GM23248 (cell line): Measurements from ENCODE around the gene DDX43. TPM values are rescaled to one million over a fixed set of nuclear protein-coding genes. Genes with fewer than 3 reads are reported as not detected.
"Not testable (repeated sequence)": the region's sequence is repeated elsewhere in the genome, so short reads cannot be mapped to it uniquely, and the experiment has no call there.

ENCODE experiments used
- DNase-seq: peaks from one replicate; pipeline ENCODE4 v3.0.0-alpha.2; 2015
- H2AFZ ChIP-seq: fragments of 200-600 bp; sonication (generic); 2 replicates; pipeline ENCODE4 v1.6.1; 2016; ENCODE audit warnings: antibody characterized with exemption
- H3F3A ChIP-seq: fragments of 200-600 bp; sonication (generic); 2 replicates; pipeline ENCODE4 v1.6.1; 2016; ENCODE audit warnings: mild to moderate bottlenecking, antibody characterized with exemption, mixed run types; ENCODE audit not compliant: insufficient read depth
- H3K27ac ChIP-seq: fragments of 200-600 bp; sonication (generic); 2 replicates; pipeline ENCODE4 v1.5.1; 2016; ENCODE audit warnings: mild to moderate bottlenecking
- H3K27me3 ChIP-seq: fragments of 200-600 bp; sonication (generic); replicated peaks from 2 replicates; pipeline ENCODE4 v1.6.1; 2016; ENCODE audit warnings: mild to moderate bottlenecking; ENCODE audit not compliant: insufficient read depth
- H3K36me3 ChIP-seq: fragments of 200-600 bp; sonication (generic); 2 replicates; pipeline ENCODE4 v1.6.1; 2016; ENCODE audit warnings: low read depth, mild to moderate bottlenecking
- H3K4me1 ChIP-seq: fragments of 200-600 bp; sonication (generic); 2 replicates; pipeline ENCODE4 v1.6.1; 2016; ENCODE audit warnings: mild to moderate bottlenecking; ENCODE audit not compliant: insufficient read depth
- H3K4me2 ChIP-seq: fragments of 200-600 bp; sonication (generic); one replicate; pipeline ENCODE4 v1.6.1; 2016; ENCODE audit warnings: mild to moderate bottlenecking; ENCODE audit not compliant: unreplicated experiment
- H3K4me3 ChIP-seq: fragments of 200-600 bp; sonication (generic); 2 replicates; pipeline ENCODE4 v1.5.1; 2016; ENCODE audit warnings: mild to moderate bottlenecking
- H3K79me2 ChIP-seq: fragments of 200-600 bp; sonication (generic); 2 replicates; pipeline ENCODE4 v1.6.1; 2016; ENCODE audit warnings: mild to moderate bottlenecking; ENCODE audit not compliant: insufficient read depth
- H3K9ac ChIP-seq: fragments of 200-600 bp; sonication (generic); 2 replicates; pipeline ENCODE4 v1.6.1; 2016; ENCODE audit warnings: mild to moderate bottlenecking
- H3K9me2 ChIP-seq: fragments of 200-600 bp; sonication (generic); 2 replicates; pipeline ENCODE4 v1.6.1; 2016; ENCODE audit warnings: mixed run types, mild to moderate bottlenecking, moderate library complexity; ENCODE audit not compliant: insufficient read depth
- H3K9me3 ChIP-seq: fragments of 200-600 bp; sonication (generic); one replicate; pipeline ENCODE4 v1.6.1; 2017; ENCODE audit warnings: low read depth
- H4K20me1 ChIP-seq: fragments of 200-600 bp; sonication (generic); 2 replicates; pipeline ENCODE4 v1.6.0; 2016; ENCODE audit not compliant: insufficient read depth
- EZH2 ChIP-seq: fragments of 200-600 bp; sonication (generic); IDR thresholded peaks from 2 replicates; pipeline ENCODE4 v1.6.1; 2018; ENCODE audit warnings: antibody characterized with exemption, mild to moderate bottlenecking; ENCODE audit not compliant: insufficient read depth, poor library complexity, severe bottlenecking
- EZH2phosphoT487 ChIP-seq: fragments of 200-600 bp; sonication (generic); IDR thresholded peaks from 2 replicates; pipeline ENCODE4 v1.6.1; 2018; ENCODE audit warnings: antibody characterized with exemption, moderate library complexity, mild to moderate bottlenecking, low read depth; ENCODE audit not compliant: insufficient read depth
- WGBS, 2 experiments: methylation state at CpG; one replicate each; pipeline ENCODE4 v1.1.6; 2015 to 2017; ENCODE audit warnings: low lambda C conversion rate in 2 of 2, low coverage in 1 of 2; ENCODE audit errors: missing lambda C conversion rate in 2 of 2; 5-methylcytosine and 5-hydroxymethylcytosine counted together
- in situ Hi-C: fragments of 300-500 bp; cut with MboI; formaldehyde crosslinking; loops from 2 replicates; pipeline ENCODE4 v1.15.0; 2020
- polyA plus RNA-seq: library from polyadenylated mRNA; unstranded; fragments of >200 nt; fragmentation: Nextera tagmentation; extraction: Ambion mirVana; gene quantifications from 2 replicates; pipeline ENCODE4 v1.2.1, GENCODE V29; 2016
- total RNA-seq: library from RNA; depleted of rRNA; stranded (reverse); fragments of >200 nt; shearing (Covaris generic); gene quantifications from 2 replicates; pipeline ENCODE4 v1.2.3, GENCODE V29; 2014

Gene DDX43
- total and polyA plus RNA-seq, 2 experiments from 2014 or later, result 0.11 to 0.38 TPM

- Histone ChIP-seq H2AFZ (no peak overlapping the region), H3K27me3 (no peaks in the 10 kb centered on the region), H3K36me3 (no peaks in the 10 kb centered on the region), H3K27ac (no peak overlapping the region), H3K9me2 (no peaks in the 10 kb centered on the region), H3F3A (0 out of 2 replicates have a peak, but pooled peaks cover 9% of the 10 kb centered on the region), H3K9me3 (no peaks in the 10 kb centered on the region), H3K4me2 (no peak overlapping the region), H4K20me1 (no peaks in the 10 kb centered on the region), H3K4me3 (no peak overlapping the region), H3K79me2 (no peaks in the 10 kb centered on the region), H3K4me1 (peaks cover 7% of the 10 kb centered on the region), H3K9ac (no peak overlapping the region)
- no peak for DNase-seq
- TF ChIP-seq EZH2, result no peak
- no peak for TF ChIP-seq EZH2phosphoT487
- in situ Hi-C loops, result no loop called here
- 93 to 97% methylated on average over 2 of the region's 2 CpGs for WGBS, 2 experiments
Measured at GRCh38 chr6:73391675-73392074, 3.0 kb upstream of the DDX43 start.

- H3K4me3 ChIP-seq, H3K79me2 ChIP-seq, H3K4me1 ChIP-seq, H3K36me3 ChIP-seq, H3K9me3 ChIP-seq, in situ Hi-C loops, H3K9me2 ChIP-seq, H3K9ac ChIP-seq, H2AFZ ChIP-seq, H3K4me2 ChIP-seq, H3F3A ChIP-seq, H3K27ac ChIP-seq, H4K20me1 ChIP-seq, DNase-seq, H3K27me3 ChIP-seq: not testable (repeated sequence)
- WGBS, 2 experiments, result 65% methylated on average over 4 of the region's 4 CpGs
Measured at GRCh38 chr6:73392188-73392587, 2.4 kb upstream of the DDX43 start.

GRCh38 chr6:73393278-73393677, 1.4 kb upstream of the DDX43 start:
- H3K4me3 ChIP-seq, result no peak overlapping the region
- in situ Hi-C loops, result no loop called here
- 0 out of 2 replicates have a peak, but pooled peaks cover 4% of the 10 kb centered on the region for H3F3A ChIP-seq
- H3K9me3 ChIP-seq, result no peaks in the 10 kb centered on the region
- H3K4me2 ChIP-seq, result no peak overlapping the region
- peak; percentile 16 for DNase-seq
- no peaks in the 10 kb centered on the region for H3K36me3 ChIP-seq
- TF ChIP-seq EZH2phosphoT487 (no peak), EZH2 (no peak)
- no peaks in the 10 kb centered on the region for H4K20me1 ChIP-seq
- H3K27ac ChIP-seq, result no peak overlapping the region
- no peak overlapping the region for H3K9ac ChIP-seq
- WGBS, 2 experiments, result 96 to 100% methylated on average over 3 of the region's 3 CpGs
- H3K27me3 ChIP-seq, result no peaks in the 10 kb centered on the region
- H3K4me1 ChIP-seq, result peaks cover 3% of the 10 kb centered on the region
- H3K79me2 ChIP-seq, result no peaks in the 10 kb centered on the region
- H3K9me2 ChIP-seq, result no peaks in the 10 kb centered on the region
- H2AFZ ChIP-seq, result no peak overlapping the region

- in situ Hi-C loops, result no loop called here
- no peaks in the 10 kb centered on the region for H3K4me1 ChIP-seq
Measured at GRCh38 chr6:73395875-73396274, 1.2 kb downstream of the DDX43 start.

GRCh38 chr6:73400656-73401055, 6.0 kb downstream of the DDX43 start:
- TF ChIP-seq EZH2 (no peak), EZH2phosphoT487 (no peak)
- in situ Hi-C loops, result no loop called here
- no peaks in the 10 kb centered on the region for H3K79me2 ChIP-seq
- no peaks in the 10 kb centered on the region for H3K9me2 ChIP-seq
- no peak overlapping the region for H3K27ac ChIP-seq
- H3K4me2 ChIP-seq, result no peak overlapping the region
- no peaks in the 10 kb centered on the region for H4K20me1 ChIP-seq
- no peak overlapping the region for H3K4me3 ChIP-seq
- no peak for DNase-seq
- H3K4me1 ChIP-seq, result no peaks in the 10 kb centered on the region
- H3F3A ChIP-seq, result no peaks in the 10 kb centered on the region
- H3K36me3 ChIP-seq, result no peaks in the 10 kb centered on the region
- no peak overlapping the region for H3K9ac ChIP-seq
- no peak overlapping the region for H2AFZ ChIP-seq
- no peaks in the 10 kb centered on the region for H3K9me3 ChIP-seq
- no peaks in the 10 kb centered on the region for H3K27me3 ChIP-seq

More at GRCh38 chr6:73395875-73396274, 1.2 kb downstream of the DDX43 start:
- Histone ChIP-seq H3K27me3 (no peaks in the 10 kb centered on the region), H3K9ac (no peak overlapping the region), H3K36me3 (no peaks in the 10 kb centered on the region), H3K79me2 (no peaks in the 10 kb centered on the region), H3K4me3 (no peak overlapping the region), H2AFZ (no peak overlapping the region), H3K4me2 (no peak overlapping the region), H3K9me3 (no peaks in the 10 kb centered on the region), H4K20me1 (no peaks in the 10 kb centered on the region), H3K27ac (no peak overlapping the region), H3K9me2 (no peaks in the 10 kb centered on the region), H3F3A (no peaks in the 10 kb centered on the region)
- 90 to 93% methylated on average over 10 of the region's 10 CpGs for WGBS, 2 experiments
- no peak for DNase-seq
- no peak for TF ChIP-seq EZH2phosphoT487
- no peak for TF ChIP-seq EZH2
